GM19240 (cell line): Measurements from ENCODE around the gene CD151.

Source experiments
- DNase-seq: peaks from one replicate; pipeline ENCODE4 v3.0.0; 2011; ENCODE audit warnings: low spot score; ENCODE audit not compliant: insufficient read length

CD151 gene

DNA sequence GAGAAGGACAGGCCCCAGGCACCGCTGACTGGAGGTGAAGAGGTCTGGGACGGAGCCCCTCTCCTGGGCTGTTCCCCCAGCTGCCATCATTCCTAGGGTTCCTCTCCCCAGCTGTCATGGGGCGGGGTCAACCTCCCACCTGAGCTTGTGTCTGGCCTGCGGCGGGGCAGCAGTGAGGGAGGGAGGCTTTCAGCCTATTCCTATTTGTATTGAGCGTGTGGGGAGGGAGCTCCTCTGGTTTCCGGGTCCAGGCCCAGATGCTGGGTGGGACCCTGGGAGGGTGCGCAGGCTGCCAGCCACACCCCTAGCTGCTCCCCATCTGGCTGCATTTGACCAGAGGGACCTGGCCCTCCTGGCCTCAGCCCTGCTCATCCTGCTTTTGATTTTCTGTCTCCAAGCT is 23.6 kb downstream of the CD151 start:
- no peak for DNase-seq

DNA sequence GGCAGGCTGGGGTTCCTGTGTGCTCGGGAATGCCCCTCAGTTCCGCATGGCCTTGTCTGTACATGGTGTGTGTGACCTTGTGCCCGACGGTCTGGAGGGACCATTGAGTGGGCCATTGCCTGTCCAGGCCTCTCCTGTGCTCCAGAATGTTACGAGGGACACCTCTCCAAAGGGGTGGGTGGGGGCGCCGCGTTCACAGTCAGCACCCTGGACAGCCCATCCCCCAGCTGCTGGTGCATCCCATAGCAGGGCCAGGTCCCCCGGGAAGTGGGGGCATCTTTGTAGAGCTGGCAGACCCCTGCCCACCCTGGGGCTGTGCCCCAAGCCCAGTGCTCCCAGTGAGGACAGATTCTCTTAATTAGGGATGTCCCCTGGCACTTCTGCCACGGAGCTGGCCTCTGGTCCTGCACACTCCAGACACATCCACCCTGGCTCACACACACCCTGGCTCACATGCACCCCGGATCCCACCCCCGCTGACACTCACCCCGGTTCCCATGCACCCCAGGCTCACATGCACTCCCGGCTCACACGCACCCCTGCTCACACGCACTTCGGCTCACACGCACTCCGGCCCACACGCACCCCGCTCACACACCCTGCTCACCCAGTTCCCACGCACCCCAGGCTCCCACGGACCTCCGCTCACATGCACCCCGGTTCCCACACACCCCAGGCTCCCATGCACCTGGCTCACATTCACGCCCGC is 25.5 kb downstream of the CD151 start:
- DNase-seq, result no peak

DNA sequence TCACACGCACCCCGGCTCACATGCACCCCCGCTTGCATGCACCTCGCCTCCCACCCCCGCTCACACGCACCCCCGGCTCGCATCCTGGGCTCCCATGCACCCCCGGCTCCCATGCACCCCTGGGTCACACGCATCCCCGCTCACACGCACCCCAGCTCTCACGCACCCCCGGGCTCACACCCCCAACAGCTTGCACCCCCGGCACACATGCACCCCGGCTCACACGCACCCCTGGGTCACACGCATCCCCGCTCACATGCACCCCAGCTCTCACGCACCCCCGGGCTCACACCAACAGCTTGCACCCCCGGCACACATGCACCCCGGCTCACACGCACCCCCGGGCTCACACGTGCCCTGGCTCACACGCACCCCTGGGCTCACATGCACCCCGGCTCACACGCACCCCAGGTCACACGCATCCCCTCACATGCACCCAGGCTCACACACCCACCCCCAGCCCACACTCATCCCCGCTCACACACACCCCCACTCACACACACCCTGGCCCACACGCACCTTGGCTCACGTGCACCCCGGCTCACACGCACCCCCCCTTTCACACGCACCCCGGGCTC is 26.1 kb downstream of the CD151 start:
- no peak for DNase-seq

DNA sequence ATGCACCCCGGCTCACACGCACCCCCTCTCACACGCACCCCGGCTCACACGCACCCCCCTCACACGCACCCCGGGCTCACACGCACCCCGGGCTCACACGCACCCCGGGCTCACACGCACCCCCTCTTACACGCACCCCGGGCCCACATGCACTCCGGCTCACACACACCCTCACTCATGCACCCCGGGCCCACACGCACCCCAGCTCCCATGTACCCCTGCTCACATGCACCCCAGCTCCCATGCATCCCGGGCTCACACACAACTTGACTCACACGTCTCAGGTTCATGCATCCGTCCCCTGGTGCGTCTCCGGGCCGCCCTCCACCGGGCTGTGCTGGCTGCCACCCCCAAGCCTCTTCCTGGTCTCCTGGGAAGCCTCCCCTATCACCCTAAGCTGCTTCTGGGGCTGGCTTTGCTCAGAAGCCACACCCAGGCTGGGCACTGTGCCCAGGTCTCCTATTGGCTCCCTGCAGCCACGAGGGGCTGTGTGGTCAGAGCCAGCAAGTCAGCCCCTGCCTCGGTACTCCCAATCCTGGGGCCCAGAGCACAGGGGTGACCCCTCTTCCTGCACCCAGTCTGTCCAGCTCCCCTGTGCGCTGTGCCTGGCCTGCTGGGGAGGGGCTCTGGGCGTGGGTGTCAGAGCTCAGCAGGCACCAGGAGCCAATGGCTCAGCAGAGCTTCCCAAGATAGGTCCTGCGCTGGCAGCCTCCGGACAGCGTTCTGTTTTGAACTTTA is 26.8 kb downstream of the CD151 start:
- DNase-seq, result no peak

DNA sequence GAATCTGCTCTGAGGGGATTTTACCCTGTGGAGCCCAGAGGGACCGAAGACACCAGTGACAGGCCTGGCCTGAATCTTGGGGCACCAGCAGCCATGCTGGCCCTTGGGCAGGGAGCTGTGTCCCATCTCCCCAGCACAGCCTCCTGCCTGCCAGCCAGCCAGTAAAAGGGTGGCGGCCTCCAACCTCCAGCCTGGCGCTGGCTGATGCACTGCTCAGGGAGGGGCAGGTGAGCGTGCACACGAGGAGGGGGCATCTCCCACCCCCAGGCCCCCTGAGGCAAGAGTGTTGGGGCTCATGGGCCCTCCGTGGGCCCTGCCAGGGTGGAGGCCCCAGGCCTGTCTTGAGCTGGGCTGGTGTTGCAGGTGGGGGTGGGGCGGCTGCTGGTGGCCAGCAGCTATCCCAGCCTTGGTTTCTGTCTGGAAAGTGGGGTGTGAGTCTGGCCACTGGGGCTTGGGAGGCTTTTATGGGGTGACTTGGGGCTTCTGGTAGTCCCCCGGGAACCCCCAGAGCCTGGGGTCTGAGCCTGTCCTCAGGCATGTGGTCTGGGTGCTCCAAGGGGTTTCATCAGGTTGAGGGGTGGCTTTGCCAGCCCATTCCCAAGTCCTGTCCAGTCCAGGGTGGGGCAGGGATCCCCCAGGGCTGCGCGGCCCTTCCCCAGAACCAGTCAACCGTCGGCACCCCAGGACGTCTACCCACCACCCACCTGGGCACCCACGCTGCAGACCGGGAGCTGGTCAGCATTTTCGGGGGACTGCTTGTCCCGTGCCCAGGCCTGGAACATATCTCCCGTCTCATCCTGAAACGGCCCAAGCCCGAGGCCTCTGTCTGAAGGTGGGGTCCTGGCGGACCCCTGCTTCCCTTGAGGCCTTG is 27.7 kb downstream of the CD151 start:
- no peak for DNase-seq

DNA sequence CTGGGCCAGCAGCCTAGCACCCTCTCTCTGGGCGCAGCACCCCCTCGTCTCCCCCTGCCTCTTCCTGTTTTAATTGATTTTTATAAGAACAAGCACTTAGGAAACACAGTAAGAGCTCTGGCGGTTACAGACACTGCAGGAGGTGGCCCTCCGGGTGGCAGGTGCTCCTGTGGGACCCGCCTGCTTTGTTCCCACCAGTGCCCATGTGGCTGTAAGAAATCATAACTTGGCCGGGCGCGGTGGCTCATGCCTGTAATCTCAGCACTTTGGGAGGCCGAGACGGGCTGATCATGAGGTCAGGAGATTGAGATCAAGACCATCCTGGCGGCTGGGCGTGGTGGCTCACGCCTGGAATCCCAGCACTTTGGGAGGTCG is 28.3 kb downstream of the CD151 start:
- DNase-seq, result no peak

DNA sequence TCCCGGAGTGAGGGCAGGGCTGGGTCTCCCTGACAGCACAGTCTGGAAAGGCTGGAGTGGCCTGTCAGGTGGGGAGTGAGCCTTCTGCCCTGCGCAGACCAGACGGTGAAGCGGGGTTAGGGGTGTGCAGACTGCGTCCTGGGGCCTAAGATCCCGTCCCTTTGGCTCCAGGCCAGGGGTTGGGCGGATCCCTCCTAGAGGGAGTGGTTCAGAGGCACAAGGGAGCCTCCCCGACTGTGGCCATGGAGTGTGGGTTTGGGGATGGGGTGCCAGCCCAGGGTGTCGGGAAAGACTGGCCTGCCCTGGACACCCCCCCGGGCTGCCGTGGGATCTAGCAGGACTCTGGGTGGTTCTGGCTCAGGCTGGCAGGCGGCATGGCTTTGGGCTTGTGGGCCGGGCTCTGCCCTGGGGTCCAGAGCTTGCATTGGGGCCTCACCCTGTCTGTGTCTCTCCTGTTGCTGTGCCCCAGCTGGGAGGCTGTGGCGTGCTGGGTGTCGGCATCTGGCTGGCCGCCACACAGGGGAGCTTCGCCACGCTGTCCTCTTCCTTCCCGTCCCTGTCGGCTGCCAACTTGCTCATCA is 29.4 kb downstream of the CD151 start:
- DNase-seq, result no peak

DNA sequence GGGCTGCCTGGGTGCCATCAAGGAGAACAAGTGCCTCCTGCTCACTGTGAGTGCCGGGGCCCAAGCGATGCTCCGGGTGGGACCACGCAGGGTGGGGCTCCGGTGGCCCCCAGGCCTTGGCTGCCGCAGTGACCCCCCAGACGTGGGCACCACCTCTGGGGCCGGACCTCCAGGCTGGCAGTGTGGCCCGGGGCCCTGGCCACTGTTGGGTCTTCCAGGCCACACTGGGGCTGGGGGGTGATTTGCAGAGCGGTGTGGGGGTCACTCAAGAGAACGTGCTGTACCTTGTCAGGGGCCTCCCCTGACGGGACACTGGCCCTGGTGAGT is 29.9 kb downstream of the CD151 start:
- DNase-seq, result no peak

DNA sequence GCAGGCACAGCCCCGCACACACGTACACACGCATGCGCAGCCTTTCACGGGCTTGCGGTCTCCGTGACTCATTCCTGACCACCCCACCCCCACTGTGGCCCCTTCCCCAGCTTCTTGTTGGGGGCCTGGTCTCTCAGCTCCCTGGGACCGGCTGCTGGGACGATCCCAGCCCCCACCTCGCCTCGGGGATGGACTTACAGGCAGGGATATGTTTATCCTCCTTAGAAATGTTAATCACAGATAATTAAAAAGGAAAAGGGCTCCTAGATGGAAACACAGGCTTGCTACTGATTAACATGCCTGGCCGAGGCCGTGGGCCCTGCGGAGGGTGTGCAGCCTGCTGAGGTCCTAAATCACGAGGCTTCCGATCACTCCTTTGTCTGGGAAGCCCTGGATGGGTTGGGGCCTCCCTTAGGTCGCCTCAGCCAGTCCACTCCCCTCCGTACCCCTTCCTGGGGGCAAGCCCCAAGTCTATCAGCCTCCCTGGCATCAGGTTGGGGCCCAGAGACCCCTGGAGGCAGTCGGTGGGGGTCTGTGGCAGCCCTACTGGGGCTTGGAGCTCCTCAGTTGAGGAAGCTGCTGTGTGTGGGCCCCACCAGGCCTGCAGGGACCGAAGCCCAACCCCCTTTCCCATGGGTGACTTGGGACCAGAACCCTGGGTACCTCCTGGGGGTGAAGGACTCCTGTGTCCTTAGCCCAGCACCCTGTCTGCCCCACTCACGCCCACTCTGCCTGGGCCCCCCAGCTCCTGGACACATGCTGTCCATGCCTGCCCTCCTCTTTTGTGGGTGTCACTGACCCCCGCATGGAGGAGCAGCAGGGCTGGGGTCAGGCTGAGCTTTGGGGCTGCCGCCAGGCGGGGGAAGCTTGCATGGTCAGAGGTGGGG is 30.5 kb downstream of the CD151 start:
- DNase-seq, result no peak

DNA sequence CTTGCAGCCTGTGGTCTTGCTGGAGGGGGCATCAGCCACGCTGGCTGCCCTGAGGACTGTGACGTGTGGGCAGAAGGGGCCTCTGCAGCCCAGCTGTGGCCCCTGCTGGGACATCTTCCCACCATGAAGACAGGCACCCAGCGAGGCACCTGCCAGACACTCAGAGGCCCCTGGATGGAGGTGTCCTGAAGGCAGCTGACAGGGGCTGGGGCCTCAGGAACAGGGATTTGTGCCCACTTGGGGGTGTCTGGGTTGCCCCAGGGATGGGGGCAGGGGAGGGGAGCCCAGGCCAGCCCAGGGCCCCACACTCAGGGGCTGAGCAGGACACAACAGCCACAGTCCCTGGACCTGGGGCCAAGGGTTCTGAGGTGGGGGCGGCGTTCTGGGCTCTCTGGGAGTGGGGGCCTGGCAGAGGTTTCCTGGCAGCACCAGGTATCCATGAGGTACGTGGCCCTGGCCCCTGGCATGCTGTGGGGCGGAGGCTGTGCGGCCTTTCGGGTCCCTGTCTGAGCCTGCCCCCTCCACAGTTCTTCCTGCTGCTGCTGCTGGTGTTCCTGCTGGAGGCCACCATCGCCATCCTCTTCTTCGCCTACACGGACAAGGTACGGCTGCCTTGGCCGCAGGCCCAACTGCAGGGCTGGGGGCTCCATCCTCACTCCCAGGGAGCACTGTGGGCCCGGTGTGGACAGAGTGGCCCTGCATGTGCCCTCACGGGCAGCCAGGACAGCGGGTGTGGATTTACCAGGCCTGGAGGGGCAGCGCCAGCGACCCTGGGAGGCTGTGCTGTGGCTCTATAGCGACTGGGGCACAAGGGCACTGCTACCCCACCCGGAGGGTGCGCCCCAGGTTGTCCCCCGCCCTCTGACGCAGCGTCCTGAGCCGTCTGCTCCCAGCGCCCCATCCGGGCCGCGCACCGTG is 31.4 kb downstream of the CD151 start:
- no peak for DNase-seq

DNA sequence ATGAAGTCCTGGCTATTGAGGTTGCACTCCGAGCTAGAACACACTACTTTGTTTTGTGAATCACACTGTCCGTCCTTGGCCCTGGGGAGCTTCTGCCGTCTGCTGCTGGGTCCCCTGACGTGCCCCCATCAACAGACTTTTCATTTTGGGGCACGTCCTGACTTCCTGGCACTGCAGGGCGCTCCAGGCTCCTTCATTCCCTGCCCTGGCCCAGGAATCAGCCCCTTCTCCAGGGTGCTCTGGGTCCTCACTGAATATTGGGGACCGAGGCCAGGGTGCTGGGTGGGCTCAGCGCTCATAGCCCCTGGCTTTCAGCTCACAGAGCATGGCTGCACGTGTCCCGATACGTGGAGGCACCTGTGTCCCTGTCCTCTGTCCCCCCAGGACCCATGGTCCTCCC is 32.1 kb downstream of the CD151 start:
- no peak for DNase-seq

DNA sequence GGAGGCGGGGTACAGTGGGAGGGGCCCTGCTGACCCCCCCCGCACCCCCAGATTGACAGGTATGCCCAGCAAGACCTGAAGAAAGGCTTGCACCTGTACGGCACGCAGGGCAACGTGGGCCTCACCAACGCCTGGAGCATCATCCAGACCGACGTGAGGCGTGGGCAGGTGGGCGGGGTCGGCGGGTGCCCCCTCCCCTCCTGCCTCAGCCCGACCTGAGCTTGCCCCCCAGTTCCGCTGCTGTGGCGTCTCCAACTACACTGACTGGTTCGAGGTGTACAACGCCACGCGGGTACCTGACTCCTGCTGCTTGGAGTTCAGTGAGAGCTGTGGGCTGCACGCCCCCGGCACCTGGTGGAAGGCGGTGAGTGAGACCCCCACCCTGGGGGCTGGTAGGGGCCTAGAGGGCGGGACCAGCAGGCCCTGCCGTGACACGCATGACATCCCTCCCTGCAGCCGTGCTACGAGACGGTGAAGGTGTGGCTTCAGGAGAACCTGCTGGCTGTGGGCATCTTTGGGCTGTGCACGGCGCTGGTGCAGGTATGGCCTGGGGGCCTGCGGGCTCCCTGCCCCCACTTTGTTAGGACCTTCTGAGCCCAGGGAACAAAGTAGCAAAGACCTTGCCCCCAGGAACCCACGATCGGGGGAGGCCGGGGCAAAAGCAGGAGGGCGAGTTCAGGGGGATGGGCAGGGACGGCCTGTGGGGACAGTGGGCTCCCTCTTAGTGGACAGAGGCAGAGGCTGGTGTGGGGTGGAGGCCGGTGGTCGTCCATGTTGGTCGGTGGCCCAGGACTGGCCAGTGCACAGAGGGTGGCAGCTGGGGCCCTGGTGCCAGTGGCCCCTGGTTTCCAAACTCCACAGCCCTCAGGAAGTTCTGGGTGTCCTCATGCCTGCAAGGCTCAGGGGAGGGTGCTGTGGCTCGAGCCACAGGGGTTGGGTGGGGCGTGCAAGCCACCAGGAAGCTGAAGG is 33.0 kb downstream of the CD151 start:
- DNase-seq, result no peak

DNA sequence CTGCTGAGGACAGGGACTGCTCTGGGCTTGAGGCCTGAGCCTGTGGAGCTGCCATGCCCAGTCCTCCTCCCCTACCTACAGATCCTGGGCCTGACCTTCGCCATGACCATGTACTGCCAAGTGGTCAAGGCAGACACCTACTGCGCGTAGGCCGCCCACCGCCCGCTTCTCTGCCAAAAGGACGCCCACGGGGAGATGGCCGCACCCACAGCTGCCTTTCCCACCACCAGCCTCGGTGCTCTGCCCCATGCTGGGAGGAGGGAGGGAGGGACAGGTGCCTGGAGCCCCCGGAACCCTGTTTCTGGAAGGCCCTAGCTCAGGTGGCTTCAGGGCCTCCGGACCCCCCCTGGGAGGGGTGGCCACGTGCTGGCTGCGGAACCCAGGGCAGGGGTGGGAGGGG is 33.7 kb downstream of the CD151 start:
- no peak for DNase-seq

DNA sequence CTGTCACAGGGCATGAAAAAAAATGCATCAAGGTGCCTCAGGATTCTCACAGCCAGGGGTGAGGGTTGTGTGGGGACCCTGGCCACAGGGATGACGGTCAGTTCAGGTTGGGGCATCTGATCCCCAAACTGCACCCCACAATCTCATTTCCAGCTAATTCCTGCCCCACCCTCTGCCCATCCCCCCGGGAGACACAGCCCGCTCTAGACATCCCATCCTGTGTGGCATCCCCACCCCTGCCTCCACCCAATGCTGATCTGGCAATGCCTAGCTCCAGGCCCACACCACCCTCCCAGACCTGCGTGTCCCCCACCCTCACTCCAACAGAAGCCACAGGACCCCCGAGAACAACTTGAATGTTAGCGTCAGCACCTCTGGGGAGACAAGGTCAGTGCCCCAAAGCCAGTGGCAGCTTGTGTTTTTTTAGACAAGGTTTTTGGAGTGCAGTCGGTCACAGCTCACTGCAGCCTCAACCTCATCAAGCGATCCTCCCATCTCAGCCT is 35.2 kb downstream of the CD151 start:
- DNase-seq, result no peak

DNA sequence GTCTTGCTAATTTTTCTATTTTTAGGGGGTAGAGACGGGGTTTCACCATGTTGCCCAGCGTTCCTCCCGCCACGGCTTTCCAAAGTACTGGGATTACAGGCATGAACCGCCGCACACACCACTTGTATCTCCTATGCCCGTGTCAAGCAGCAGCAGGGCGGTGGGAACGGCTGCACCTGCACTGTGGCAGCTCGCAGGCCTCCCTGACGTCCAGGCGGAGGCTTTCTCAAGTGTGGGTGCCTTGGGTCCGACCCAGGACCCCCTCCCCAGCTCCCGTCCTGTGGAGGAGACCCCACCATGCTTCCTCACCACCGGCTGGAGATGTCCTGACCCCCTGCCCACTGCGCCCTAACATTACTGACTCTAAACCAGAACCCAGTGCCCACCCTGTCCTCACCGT is 35.6 kb downstream of the CD151 start:
- DNase-seq, result no peak

DNA sequence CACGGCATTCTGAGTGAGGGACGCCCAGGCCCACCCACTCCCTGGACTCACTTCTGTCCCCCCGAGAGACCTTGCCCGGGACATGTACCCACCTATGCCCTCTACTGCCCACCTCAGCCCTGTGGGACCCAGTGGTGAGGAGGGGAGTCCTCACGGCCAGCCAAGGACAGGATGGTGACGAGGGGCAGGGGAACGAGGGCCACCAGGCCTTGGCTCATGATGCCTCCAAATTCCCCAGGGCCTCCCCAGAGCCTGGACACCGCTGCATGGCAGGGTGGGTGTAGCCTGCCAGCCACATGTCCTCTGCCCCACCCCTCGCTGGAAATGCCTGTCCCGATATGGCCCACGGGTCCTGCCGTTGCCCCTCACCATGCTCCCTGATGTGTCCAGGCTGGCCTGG is 36.0 kb downstream of the CD151 start:
- no peak for DNase-seq

DNA sequence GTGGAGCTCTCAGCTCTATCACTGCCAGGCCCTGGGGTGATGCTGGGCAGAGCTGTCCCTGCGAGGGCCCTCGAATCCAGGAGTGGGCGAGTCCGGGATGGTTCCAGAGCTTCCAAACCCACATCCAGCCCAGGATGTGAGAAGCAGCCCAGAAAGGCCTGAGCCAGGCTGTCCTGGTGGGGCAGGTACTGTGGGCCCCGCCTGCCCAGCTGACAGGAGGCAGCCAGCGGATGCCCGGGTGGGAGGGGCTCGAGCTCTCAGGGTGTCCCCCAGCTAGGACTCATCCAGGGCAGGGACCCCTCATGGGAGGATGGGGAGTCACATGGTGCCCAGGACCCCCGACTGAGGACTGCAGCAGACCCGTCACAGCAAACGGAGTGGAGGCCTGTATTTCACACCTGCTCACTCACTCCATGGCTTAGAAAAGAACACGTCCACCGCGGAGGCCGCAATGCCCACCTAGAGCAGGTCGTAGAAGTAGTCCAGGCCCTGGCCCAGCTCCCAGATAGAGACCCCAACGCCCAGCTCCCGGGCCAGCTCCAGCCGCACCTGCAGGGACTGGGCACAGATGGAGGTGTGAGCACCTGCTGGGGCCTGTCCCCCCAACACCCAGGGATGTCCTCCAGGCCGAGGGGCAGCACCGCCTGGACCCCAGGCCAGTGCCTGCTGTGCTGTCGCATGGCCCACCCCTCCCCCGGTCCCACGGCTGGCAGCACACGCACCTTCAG is 36.8 kb downstream of the CD151 start:
- no peak for DNase-seq

DNA sequence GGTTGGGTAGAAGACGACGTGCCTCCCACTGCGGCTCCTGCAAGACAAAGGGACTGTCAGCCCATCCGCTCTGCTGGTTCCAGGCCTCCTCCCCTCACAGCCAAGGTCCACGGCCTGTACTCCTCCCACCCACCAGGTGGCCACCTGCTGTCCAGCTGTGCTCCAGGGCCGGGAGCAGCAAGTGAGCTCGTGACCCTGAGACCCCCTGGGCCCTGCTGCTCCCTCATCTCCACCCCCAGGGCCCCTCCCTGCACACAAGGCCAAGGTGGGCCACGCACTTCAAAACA is 37.3 kb downstream of the CD151 start:
- DNase-seq, result no peak
